MV-4-11 (cell line): ENCODE data around the gene IFITM1.
"Not testable (repeated sequence)": the region's sequence is repeated elsewhere in the genome, so short reads cannot be mapped to it uniquely, and the experiment has no call there.

ENCODE experiments used
- DNase-seq: peaks from one replicate; lab custom pipeline; 2025; lab: John Stamatoyannopoulos, UW

Gene IFITM1

DNA sequence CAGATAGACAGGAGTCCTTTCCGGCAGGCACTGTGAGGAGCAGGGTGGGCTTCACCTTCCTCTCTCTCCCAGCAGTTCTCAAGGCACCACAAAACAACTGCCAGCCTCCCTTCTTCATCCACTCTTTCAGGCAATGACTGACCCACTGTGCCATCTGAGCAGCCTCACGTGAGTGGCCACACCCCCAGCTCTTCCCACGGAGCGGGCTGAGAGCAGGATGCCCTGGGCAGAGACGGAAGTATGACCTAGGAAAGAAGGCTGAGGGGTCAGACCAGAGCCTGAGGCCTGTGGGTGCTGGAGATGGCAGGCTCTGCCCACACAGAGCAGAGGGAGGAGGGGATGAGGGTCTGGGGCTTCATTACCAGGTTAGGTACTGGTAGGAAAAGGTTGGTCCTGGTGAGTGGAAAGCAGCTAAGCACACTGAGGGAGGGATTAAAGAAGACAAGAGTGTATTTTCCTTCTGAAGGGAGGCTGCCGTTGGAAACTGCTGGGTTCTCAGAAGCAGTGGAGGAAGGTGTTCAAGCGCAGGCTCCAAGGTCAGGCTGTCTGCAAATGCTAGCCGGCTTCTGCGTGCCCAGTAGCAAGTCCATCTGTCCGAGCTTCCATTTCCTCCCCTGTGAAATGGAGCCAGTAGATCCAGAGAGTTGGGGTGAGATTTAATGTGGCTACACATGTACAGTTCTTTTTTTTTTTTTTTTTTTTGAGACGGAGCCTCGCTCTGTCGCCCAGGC lies 31.0 kb upstream of the IFITM1 start:
- DNase-seq: no peak

DNA sequence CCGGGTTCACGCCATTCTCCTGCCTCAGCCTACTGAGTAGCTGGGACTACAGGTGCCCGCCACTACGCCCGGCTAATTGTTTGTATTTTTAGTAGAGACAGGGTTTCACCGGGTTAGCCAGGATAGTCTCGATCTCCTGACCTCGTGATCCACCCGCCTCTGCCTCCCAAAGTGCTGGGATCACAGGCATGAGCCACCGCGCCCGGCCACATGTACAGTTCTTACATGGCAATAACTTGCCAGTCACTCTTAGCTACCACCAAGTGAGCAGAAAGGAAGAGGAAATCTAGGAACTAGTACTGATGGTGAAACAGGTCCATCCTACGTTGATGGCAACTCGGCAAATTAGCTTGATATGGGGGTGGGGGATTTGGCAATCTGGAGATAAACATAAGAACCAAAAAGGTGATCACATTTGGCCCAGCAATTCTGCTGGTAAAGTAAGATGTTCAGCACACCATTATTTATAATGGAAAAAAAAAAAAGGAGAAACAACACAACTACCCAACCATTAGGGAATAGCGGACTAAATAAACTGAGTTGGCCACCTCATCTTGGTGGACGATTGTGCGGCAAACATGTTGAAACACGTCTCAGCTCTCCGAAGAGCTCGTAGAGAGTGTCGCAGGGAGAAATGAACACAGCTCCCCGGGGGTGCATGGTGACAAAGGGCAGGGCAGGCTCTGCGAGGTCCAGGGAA lies 30.3 kb upstream of the IFITM1 start:
- DNase-seq: no peak

DNA sequence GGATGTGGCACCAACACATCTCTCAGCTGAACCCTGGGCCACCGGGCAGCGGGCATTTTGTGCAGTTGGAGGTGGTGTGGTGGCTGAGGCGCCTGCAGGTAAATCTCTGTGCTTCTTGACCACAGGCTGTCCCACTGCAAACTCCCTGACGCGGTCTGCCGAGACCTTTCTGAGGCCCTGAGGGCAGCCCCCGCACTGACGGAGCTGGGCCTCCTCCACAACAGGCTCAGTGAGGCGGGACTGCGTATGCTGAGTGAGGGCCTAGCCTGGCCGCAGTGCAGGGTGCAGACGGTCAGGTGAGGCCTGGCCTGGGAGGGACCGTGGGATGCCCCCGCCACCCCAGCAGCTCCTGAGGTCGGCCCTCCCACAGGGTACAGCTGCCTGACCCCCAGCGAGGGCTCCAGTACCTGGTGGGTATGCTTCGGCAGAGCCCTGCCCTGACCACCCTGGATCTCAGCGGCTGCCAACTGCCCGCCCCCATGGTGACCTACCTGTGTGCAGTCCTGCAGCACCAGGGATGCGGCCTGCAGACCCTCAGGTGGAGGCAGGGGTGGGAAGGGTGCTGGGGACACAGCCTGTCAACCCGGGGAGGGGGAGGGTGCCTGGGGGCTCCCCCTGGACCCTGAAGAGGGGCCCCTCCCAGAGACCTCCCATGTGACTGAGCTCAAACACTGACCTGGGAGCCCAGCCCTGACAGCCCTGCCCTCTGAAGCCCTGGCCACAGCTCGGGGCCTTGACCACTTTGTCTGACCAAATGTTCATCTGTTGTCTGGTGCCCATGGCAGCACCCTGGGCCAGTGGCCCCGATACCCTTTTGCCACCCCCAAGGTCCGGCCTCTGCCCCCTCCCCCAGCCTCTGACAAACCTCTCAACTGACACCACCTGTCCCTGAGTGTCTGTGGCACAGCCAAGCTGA lies 29.5 kb upstream of the IFITM1 start:
- DNase-seq: no peak

DNA sequence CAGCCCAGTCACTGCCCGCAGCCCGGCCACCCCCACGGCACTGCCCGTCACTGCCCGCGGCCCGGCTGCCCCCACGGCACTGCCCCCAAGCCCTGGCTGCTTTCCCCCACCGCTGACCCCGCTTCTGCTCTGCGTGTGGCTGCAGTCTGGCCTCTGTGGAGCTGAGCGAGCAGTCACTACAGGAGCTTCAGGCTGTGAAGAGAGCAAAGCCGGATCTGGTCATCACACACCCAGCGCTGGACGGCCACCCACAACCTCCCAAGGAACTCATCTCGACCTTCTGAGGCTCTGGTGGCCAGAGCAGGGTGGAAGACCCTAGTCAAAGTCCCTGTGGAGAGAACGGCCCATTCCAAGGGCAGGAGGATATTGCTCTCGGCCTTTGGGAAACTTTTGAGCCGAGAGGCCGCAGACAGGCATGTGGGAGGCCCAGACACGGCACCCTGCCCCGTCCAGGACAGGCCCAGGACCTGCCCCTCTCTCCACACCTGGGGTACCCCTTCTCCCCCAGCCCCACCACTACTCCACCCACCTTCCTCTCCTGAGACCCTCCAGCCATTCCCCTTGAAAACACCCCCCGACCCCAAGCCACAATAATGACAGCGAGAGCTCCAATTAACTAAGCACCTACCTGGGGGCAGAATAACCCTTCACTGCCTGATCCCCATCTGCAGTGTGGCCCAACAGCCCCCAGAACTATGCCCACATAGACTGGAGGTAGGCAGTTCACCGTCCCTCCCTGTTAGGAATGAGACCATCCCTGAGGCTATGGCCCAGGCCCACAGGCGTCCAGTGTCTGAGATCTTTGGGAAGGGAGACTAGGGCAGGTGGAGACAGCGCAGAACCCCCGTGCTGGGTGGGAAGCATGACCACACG lies 28.6 kb upstream of the IFITM1 start:
- DNase-seq: no peak

DNA sequence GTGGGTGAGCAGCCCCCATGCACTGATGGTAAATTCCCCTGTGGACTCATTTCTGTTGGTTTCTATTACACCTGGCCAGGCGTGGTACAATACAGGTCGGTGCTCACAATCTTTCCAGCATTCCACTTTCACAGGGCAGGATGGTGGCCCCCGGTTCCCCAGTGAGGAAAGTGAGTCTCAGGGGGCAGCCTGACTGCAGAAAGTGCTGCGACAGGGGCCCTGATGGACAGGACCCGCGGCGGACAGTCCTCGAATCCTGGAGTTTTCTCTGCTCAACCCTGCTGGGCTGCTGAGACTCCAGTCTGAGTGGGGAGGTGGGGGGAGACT lies 28.0 kb upstream of the IFITM1 start:
- DNase-seq: no peak

DNA sequence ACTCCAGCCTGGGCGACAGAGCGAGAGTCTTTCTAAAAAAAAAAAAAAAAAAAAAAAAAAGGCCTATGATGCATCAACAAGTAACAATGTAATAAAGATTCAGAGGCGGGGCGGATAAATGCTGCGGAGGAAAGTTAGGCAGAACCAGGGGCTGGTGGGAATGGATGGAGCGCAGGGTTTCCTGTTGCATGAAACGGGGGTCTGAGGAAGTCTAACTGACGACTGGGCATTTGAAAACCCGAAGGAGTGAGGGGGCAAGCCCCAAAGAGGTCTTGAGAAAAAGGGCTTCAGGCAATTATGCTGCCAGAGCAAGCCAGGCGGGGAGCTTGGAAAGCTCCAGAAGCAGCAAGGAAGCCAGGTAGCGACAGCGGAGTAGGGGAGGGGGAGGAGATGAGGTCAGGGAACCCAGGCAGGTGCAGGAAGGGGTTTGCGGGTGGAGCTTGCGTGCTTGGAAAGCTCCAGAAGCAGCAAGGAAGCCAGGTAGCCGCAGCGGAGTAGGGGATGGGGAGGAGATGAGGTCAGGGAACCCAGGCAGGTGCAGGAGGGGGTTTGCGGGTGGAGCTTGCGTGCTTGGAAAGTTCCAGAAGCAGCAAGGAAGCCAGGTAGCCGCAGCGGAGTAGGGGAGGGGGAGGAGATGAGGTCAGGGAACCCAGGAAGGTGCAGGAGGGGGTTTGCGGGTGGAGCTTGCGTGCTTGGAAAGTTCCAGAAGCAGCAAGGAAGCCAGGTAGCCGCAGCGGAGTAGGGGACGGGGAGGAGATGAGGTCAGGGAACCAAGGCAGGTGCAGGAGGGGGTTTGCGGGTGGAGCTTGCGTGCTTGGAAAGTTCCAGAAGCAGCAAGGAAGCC lies 26.6 kb upstream of the IFITM1 start:
- DNase-seq: not testable (repeated sequence)

DNA sequence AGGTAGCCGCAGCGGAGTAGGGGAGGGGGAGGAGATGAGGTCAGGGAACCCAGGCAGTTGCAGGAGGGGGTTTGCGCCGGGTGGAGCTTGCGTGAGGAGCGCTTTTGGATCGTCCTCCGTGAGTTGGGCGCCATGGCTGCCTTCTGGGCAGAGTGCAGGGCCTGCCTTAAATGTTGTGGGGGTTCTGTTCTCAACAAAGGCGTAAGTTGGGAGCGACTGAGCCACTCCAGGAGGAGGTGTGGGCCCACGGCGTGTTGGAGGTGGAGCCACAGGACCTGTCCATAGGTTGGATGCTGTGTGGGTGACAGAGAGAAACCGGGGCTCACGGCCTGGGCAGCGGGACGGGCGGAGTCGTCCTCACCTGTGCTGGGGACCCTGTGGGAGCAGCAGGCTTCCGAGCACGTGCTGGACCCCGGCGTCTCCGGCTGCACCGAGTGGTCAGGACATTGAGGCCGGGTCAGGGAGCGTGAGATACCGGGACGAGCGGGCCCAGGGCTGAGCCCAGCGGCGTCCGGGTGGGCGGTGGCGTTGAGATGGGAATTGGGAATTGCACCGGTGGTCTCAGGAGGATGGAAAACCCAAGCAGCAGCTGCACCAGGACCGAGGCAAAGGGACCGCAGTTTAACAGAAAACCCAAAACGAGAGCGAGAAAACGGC lies 25.9 kb upstream of the IFITM1 start:
- no peak for DNase-seq

DNA sequence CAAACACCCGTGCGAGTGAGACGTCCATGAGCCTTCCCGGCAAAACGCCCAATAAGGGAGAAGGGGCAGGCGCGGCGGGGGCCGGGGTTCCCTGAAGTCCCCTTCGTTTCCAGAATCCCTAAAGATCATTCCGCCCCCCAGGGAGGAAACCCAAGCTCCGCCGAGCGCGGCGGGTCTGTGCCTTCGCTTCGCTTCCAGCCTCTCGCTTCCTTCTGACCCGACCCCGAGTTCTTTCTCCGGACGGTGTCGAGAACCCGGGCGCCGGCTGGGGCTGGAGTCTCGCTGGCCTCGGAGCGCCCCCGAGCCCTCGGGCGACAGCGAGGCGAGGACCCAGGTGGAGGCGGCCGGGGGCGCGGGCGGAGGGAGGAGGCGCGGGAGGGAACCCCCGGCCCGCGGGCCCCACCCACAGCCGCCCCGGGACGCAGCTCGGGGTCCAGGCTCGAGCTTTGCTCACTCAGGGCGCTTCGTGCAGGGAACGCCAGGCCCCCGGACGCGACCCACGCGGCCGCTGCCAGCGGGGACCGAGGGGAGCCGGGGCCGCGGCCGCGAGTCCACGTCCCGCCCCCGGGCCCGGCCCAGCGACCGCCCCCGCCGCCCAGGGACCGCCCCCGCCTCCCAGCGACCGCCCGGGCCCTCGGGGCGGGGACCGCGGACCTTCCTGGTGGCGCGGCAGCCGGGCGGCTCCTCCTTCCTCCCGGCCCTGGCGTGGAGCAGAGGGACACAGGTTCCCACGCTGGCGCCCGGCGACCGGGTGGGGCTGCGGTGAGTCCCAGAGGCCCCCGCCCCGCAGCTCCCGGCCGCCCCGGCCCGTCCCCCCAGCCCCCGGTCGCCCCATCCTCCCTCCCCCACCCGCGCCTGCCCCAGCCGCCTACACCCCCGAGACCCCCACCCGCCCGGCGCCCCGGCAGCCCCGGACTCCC lies 25.1 kb upstream of the IFITM1 start, which contains the start of gene PGGHG:
TSS of gene PGGHG (plus strand) at position 649 of the 920 bp plus-strand sequence. CDS start 691 bp downstream, outside the sequence.
- DNase-seq: peak; percentile 35

DNA sequence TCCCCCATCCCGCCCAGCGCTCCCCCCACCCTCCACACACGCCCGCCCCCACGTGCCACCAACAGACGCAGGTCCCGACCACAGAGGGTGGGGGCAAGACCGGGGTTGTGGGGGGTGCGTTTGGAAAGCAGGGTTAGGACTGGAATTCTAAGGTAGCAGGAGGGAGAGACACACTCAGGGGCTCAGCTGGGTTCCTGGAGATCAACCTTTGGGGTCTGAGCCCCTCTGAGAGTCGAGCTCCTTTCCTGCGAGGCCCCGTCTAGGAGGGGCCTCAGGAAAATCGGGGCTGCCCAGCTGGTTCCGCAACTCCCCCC lies 24.5 kb upstream of the IFITM1 start:
- DNase-seq: no peak

DNA sequence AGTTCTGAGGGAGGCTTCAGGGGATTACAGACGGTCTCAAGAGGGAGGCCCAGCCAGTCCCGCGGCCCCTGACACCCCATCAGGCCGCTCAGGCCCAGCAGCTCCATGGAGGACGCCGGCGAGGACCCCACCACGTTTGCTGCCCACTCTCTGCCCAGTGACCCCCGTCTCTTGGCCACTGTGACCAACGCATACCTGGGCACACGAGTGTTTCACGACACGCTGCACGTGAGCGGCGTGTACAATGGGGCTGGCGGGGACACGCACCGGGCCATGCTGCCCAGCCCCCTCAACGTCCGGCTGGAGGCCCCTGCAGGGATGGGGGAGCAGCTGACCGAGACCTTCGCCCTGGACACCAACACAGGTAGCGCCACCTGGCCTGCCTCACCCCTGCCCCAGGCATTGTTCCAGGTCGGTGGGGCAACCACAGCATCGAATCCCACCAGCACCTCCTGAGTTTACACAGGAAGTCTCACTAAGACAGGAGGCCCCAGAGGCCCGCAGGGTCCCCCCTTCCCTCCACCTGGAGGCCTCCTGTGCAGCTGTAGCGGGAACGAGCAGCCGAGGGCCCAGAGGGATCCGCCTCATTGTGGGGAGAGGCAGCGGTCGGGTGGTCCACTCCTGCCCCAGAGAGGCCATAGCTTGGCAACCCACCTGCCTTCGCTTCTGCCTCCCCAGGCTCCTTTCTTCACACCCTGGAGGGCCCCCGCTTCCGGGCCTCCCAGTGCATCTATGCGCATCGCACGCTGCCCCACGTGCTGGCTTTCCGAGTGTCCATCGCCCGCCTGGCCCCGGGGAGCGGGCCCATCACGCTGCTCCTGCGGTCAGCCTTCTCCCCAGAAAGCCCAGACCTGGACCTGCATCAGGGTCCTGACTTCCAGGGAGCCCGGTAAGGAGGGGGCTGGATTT lies 23.9 kb upstream of the IFITM1 start:
- no peak for DNase-seq

DNA sequence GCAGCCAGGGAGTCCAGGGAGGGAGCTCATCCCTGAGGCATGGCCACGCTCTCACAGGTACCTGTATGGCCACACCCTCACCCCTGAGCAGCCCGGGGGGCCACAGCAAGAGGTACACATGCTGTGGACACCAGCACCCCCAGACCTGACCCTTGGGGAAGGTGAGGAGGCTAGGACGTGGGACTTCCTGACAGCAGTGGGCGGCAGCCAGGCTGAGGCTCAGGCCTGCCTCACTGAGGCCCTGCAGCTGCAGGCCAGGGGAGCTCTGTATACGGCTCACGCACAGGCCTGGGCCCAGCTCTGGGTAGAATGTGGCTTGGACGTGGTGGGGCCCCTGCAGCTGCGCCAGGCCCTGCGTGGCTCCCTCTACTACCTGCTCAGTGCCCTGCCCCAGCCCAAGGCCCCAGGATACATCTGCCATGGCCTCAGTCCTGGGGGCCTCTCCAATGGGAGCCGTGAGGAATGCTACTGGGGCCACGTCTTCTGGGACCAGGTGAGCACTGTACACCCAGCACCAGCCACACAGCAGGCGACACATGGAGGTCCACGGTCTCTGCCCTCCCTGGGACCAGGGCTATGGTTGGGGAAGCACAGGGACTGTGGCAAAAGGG lies 23.1 kb upstream of the IFITM1 start:
- DNase-seq: no peak

DNA sequence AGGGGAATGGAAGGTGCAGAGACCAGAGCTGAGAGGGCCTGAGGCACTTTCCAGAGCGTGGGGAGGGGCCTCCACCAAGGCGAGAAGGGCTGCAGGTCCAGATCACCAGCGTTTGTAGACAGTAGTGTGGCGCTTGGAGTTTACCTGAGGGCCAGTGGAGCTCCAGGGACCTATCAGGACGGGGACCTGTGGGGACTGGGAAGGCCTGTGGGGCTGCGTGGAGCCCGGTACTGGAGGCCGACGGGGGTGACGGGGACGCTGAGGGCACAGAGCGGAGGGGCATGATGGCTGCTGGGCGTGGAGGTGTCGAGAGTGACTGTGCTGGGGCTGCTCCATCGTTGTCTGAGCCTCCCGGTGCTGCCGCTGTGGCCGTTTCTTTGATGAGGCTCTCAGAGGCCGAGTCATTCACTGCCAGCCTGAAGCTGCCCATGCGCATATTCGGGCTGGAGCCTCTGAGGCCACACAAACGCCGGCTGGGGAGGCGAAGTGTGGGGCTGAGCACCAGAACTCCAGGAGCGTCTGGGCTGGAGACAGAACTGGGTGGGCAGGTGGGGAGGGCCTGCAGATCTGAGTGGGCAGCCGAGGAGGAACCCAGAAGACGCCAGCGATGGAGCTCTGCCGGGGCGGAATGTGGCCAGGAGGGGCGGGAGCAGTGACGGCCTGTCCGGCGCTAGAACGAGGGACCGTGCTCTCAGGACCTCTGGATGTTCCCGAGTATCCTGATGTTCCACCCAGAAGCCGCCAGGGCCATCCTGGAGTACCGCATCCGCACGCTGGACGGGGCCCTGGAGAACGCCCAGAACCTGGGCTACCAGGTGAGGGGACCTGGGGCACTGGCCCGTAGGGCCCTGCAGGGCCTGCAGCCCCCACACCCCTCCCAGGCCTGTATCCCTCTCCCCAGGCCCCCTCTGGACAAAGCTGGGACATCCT lies 22.3 kb upstream of the IFITM1 start:
- no peak for DNase-seq

DNA sequence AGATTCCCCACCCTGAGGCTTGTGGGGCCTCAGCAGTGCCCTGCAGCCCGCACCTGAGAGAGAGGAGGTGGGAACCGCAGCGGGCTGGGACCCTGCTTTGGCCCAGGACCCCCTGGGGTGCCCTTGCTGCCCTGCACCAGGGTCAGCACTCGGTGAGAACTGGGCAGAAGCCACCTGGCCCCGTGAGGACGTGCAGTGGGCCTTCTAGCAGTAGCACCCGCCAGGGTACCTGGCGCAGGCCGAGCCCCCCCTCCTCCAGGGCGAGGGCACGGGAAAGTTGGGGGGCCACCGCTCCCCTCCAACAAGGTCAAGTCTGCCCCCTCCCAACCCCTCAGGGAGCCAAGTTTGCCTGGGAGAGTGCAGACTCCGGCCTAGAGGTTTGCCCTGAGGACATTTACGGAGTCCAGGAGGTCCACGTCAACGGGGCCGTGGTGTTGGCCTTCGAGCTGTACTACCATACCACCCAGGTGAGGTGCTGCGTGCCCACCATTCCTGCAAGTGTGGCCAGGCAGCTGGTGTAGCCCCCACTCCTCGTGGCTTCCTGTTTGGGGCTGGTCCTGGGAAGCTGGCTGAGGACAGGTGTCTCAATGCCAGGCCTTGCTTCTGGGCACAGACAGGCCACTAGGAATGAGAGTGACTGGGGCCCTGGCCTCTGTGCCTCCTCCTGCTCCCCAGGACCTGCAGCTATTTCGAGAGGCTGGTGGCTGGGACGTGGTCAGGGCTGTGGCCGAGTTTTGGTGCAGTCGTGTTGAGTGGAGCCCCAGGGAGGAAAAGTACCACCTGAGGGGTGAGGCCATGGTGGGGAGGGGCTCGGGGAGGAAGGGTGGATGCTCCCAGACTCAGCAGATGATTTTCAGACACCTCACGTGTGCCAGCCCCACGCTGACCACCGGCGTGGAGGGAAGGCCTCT lies 21.4 kb upstream of the IFITM1 start:
- no peak for DNase-seq

DNA sequence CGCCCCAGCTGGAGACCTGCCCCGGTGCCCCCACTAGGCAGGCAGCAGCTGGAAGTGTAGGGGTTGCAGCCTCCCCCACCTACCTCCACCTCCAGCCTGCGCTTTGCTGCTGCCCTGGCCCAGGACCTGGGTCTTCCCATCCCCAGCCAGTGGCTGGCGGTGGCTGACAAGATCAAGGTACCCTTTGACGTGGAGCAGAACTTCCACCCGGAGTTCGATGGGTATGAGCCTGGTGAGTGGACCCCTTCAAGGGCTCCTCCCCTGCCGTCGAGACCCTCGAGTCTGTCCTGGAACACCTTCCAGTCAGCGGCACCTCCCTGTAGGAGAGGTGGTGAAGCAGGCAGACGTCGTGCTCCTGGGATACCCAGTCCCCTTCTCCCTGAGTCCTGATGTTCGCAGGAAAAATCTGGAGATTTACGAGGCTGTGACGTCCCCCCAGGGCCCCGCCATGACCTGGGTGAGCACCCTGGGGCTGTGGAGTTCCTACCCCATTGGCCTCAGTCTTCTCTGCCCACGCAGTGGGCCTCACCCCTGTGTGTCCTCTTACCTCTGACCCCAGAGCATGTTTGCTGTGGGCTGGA lies 20.5 kb upstream of the IFITM1 start:
- DNase-seq: no peak
